ENCODE data around the gene BAD.

Gene BAD

GRCh38 chr11:64275841-64276240, 8.6 kb downstream of the BAD start:
- DNase-seq (ENCODE audit: low spot score): no peak

GRCh38 chr11:64275031-64275800, 9.2 kb downstream of the BAD start:
- no peak for DNase-seq (ENCODE audit: low spot score)

- DNase-seq (ENCODE audit: low spot score): peak; percentile 92
Measured at GRCh38 chr11:64269540-64270220, 14.8 kb downstream of the BAD start.

- no peak for DNase-seq (ENCODE audit: low spot score)
Measured at GRCh38 chr11:64268893-64269539, 15.4 kb downstream of the BAD start.

GRCh38 chr11:64268025-64268892, 16.2 kb downstream of the BAD start:
- peak; percentile 63 for DNase-seq (ENCODE audit: low spot score)

- DNase-seq (ENCODE audit: low spot score): no peak
Measured at GRCh38 chr11:64267207-64267945, 17.1 kb downstream of the BAD start.

GRCh38 chr11:64266339-64266738, 18.1 kb downstream of the BAD start:
- no peak for DNase-seq (ENCODE audit: low spot score)

- no peak for DNase-seq (ENCODE audit: low spot score)
Measured at GRCh38 chr11:64265176-64266160, 19.0 kb downstream of the BAD start.

GRCh38 chr11:64264371-64264852, 20.1 kb downstream of the BAD start:
- DNase-seq (ENCODE audit: low spot score): no peak

GRCh38 chr11:64263947-64264317, 20.5 kb downstream of the BAD start:
- DNase-seq (ENCODE audit: low spot score): no peak

GRCh38 chr11:64263021-64263946, 21.2 kb downstream of the BAD start:
- DNase-seq (ENCODE audit: low spot score): no peak

GRCh38 chr11:64262271-64263002, 22.0 kb downstream of the BAD start:
- DNase-seq (ENCODE audit: low spot score): no peak

GRCh38 chr11:64261556-64262080, 22.8 kb downstream of the BAD start:
- no peak for DNase-seq (ENCODE audit: low spot score)

GRCh38 chr11:64260147-64260708, 24.2 kb downstream of the BAD start:
- no peak for DNase-seq (ENCODE audit: low spot score)

GRCh38 chr11:64259533-64260067, 24.9 kb downstream of the BAD start:
- no peak for DNase-seq (ENCODE audit: low spot score)

- DNase-seq (ENCODE audit: low spot score): no peak
Measured at GRCh38 chr11:64258946-64259532, 25.4 kb downstream of the BAD start.

GRCh38 chr11:64258356-64258755, 26.1 kb downstream of the BAD start:
- DNase-seq (ENCODE audit: low spot score): no peak

All from D341Med (cell line).